ENCODE results near the gene ZFAND4.
"Not testable (repeated sequence)": the region's sequence is repeated elsewhere in the genome, so short reads cannot be mapped to it uniquely, and the experiment has no call there.

Gene ZFAND4

GRCh38 chr10:45589868-45590267, 82.7 kb downstream of the ZFAND4 start:
- DNase-seq (ENCODE audit: low read depth), result no peak

DNA sequence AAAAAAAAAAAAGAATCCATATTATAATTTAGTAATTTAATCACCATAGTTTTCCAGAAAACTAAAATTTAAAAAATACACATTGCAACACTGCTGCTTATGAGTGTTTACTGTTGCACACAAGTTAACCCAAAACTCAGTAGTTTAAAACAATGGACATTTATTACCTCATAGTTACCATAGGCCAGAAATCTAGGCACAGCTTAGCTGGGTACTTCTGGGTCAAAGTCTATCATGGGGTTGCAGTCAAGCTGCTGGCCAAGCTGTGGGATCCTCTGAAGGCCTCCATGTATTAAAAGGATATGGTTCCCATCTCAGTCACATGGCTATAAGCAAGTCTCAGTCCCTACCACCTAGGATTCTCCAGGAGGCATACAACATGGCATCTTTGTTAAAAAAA, 83.6 kb downstream of the ZFAND4 start:
- no peak for DNase-seq (ENCODE audit: low read depth)

DNA sequence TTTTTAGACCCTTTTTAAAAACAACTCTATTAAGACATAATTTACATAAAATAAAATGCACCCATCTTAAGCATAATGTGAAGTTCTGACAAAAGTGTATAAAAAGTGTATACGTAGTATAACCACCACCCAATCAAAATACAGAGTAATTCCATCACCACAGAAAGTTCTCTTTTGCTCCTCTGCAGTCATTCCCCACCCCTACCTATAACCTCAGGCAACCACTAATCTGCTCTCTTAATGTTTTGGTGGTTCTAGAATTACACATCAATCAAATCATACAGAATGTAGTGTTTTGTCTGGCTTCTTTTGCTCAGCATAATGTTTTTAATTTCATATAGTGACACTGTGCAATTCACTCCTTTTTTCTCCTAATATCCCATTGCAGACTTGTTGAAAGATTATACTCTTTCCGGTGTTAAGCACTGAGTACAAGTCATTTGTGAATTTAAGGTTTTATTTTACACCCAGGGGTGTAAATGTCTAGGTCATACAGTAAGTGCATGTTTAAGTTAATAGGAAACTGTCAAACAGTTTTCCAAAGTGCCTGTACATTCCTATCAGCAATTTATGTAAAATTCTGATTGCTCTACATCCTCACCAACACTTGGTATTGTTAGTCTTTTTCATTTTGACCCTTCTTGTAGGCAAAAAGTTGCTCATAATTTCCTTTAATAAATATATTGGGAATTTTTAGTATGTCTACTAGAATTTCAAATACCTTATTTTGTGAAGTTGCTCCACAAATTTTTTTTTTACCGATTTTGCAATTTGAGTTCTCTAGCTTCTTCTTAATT, 86.3 kb downstream of the ZFAND4 start:
- no peak for DNase-seq (ENCODE audit: low read depth)

- no peak for DNase-seq (ENCODE audit: low read depth)
These were observed 87.4 kb downstream of the ZFAND4 start for GRCh38 chr10:45585131-45585530.

DNA sequence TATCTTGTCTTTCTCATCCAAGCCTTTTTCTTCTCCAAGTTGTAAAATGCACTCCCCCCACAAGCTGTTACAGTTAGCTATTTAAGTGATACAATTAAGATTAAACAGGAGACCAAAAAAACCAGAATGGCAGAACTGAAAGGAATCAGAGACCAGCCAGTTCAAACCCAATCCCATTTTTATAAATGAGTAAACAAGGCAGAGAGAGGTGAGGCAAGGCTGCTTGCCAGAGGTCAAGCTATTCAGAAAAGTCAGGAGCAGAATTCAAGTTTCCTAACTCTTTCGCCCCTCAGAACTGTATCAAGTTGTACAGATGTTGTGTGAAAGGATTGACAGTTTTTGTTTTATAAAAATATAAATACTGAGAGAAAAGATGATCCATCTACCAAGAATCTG, 90.2 kb downstream of the ZFAND4 start:
- DNase-seq (ENCODE audit: low read depth), result no peak

DNA sequence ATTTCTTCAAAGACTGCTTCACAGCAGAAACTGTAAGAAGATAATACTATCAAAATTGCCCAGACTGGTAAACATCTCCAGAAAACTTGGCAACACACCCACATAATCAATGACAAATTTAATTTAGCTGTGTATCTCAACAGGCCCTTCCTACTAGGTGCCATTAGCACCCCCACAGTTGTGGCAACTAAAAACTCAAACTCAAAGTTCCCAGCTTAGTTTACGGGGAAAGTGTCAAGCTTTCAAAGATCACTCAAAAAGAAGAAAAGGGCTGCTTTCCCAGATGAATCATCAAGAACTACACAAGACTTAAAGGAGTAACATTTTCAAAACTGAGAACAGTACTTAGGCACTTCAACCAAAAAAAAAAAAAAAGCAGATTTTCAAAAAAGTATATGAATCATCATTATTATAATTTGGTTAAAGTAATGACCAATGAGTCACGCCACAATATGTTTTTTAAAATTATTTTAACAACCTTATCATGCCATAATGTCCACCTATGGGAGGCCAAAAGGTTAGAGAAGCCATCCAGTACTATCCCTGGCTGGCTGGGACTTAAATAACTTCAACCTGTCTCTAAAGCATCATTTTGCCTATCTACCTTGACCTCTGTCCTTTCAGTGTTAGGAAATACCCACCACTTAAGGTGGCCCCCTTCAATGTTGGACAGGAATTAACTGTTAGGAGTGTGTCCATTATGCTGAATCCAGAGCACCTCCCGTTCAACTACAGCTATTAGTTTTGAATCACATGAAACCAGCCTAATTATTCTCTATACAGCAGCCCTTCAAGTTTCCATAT, 90.8 kb downstream of the ZFAND4 start:
- no peak for DNase-seq (ENCODE audit: low read depth)

GRCh38 chr10:45581216-45581549, 91.4 kb downstream of the ZFAND4 start:
- DNase-seq (ENCODE audit: low read depth), result no peak

DNA sequence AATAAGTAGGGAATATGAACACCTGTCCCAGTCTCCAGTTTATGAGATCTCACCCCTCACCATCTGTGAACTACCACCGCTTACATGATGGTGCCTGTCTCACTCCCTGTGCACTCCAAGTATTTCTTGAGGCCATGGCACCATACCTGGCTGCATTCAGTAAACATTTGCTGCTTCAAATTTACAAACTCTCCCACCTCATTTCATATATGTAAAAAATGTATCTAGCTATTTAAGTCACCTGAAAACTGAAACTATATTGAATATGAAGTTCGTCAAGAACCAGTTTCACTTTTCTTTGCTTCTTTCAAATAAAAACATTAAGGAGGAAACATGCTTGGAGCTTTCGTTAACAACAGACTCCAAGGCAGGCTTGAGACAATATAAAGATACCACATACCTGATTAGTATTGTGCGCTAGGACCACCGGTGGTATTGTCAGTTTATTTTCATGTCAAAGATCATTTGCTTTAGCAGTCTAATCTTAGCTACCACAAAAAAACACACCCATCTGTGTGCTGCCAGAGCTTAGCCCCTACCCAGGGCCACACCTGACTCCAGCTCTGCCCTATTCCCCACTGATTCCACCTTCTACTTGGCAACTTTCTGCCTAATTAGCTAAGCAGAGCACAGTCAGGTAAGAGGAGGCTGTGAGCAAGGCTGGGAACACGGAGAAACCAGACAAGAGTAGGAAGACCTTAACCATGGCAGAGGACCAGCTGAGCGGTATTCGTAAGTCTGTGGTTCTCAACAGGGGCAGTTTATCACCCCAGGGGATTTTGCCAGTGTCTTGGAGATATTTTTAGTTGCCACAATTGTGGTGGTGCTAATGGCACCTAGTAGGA, 92.0 kb downstream of the ZFAND4 start:
- DNase-seq (ENCODE audit: low read depth), result no peak

DNA sequence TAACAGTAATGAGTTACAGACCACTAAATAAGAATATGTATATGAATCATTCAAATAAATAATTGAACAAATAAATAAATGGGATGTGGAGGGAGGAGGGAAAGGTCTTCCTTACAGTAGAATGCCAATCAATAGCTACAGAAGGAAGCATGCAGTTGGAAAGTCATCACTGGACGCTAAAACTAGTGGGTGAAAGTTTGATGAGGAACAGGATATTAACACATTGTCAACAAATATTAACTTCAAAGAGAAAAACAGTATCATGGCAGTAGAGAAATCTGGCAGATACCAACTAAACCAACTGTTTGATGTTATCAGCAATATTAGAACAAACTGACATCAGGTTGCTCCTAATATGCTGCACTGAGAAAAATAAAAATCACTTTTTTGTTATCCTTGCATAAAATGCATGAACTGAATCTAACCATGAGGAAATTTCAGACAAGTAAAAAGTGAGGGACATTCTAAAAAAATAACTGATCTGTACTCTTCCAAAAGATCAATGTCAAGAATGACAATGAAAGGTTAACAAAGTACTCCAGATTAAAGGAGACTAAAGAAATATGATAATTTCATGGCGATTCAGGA, 94.1 kb downstream of the ZFAND4 start:
- no peak for DNase-seq (ENCODE audit: low read depth)

- no peak for DNase-seq (ENCODE audit: low read depth)
These were observed 96.5 kb downstream of the ZFAND4 start for GRCh38 chr10:45575966-45576597.

- not testable (repeated sequence) for DNase-seq (ENCODE audit: low read depth)
These were observed 97.4 kb downstream of the ZFAND4 start for GRCh38 chr10:45575032-45575761.

DNA sequence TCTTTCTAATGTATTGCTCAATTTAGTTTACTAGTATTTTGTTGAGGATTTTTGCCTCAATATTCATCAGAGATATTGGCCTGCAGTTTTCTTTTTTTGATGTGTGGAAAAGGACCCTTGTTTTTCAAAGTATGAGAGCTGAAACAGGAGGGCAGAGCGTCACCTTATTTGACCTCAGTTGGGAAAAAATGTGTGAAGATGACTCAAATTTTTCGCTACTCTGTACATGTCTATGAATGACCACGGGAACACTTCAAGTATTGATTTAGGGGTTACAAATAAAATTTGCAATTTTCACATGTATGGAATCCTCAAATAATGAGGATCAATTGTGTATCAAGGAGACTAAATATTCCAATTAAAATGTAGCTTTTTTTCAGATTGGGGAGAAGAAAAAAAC, 103.1 kb downstream of the ZFAND4 start:
- no peak for DNase-seq (ENCODE audit: low read depth)

GRCh38 chr10:45566415-45566814, 106.2 kb downstream of the ZFAND4 start:
- no peak for DNase-seq (ENCODE audit: low read depth)
